GM04504 (cell line): ENCODE results near the gene TOMM7.
"Not testable (repeated sequence)": the region's sequence is repeated elsewhere in the genome, so short reads cannot be mapped to it uniquely, and the experiment has no call there.

Source experiments
- DNase-seq: peaks from one replicate; pipeline ENCODE4 v3.0.0-alpha.2; 2012; ENCODE audit warnings: low read depth

TOMM7 gene

DNA sequence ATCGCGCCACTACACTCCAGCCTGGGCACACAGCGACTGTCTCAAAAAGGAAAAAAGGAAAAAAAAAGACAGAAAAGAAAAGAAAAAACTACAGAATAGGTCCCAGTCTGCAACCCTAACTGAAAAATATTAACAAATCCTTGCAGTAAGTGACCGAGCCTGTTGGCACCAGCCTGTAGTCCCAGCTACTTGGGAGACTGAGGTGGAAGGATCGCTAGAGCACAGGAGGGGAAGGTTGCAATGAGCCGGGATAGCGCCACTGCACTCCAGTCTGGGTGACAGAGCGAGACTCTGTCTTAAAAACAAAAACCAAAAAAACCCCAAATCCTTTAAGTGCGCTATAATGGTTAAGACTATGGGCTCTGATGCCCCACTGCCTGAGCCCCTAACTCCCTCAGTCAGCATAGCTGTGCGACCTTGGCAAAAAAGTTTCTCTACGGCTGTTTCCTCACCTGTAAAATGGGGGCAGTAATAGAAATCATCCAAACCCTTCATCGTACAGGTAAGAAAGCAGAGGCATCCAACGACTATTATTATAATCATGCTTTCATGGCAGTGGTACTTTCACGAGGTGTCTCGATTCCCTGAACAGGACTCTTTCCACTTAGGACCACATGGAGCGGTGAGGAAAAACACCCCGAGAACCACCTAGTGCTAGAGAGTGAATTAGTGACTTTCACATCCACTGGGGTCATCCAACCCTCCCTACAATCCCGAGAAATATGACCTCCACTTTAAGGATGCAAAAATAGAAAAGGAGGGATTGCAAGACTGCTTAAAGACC, 755 bp downstream of the TOMM7 start:
- no peak for DNase-seq

DNA sequence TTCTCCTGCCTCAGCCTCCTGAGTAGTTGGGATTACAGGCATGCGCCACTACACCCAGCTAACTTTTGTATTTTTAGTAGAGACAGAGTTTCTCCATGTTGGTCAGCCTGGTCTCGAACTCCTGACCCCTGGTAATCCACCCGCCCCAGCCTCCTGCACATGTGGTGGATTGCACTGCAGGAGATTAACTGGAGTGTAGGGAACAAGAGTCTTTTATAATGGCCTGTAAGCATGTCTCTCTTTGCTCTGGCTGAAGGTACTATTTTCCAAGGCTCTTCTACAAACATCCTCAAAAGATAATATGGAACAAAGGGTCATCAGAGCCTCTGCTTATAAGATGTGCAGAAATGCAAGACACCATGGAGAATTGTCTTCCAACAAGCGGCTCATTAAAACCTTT, 3.2 kb downstream of the TOMM7 start:
- no peak for DNase-seq

DNA sequence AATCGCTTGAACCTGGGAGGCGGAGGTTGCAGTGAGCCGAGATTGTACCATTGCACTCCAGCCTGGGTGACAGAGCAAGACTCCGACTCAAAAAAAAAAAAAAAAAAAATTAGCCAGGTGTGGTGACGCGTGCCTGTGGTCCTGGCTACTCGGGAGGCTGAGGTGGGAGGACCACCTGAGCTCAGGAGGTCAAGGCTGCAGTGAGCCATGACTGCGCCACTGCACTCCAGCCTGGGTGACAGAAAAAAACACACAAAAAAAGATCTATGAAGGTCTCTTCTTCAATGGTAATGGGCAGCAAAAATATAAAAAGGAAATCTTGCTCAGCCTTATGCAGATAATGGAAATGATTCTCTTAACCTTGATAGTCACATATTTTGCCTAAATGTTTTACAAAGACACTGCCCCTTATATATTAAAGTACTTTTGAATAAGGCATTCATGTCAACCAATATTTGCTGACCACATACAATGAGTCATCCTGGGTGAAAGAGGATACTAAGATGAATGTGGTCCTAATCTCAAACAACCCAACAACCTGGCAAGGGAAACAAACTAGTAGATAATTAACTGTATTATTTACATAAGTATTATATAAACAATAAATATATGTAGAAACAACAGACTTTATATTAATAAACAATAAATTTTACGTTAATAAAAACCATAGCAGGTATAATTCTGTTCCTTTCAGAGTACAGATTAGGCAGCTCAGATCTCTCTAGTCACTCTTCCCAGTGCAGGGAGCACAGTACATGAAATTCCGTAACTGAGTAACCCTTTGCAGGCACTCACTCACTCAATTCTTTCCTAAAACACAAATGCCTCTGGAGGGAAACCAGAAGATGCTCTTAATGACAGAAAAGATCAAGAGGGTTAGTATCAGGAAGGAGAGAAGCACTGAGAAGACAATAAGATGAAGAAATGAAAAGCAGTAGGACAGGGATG, 8.1 kb downstream of the TOMM7 start:
- no peak for DNase-seq

DNA sequence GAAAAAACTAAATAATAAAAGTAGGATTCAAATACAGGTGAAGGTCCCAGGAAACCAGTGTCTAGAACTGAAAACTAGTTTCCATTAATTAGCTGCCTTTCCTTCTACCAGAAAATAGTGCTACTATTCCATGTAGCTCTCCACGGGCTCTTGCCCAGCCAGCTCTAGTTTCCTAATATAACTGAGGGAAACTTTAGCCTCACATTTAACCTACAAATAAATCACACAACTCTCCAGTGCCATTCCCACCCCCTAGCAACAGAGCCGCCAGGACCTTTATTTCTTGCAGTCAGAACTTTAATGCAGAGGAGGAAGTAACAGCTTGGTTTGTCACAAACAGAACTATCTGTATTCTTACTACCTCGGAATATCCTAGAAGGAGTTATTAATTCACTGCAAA, 10.3 kb downstream of the TOMM7 start:
- no peak for DNase-seq

DNA sequence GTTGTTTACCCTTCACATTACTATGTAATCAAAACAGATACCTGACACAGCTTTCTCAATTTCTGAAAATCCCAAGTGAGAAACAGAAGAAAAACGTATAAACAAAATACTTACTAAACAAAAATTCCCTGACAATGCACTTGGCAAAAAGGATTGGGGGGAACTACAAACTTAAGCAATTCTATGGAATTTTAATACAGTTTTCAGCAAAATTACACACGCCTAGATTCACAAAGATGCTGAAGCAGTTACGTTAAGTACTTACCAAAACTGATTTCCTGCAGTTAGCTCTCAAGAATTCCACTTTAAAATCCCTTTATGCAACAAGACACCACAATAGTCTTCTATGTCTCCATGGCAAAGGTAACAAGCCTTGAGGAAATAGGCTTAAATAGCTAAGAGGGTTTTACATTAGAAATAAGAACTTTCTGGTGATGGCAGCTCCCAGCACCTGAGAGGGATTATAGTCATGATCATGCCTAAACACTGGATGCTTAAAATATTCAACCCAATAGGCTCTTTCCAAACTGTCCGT, 10.8 kb downstream of the TOMM7 start:
- no peak for DNase-seq

DNA sequence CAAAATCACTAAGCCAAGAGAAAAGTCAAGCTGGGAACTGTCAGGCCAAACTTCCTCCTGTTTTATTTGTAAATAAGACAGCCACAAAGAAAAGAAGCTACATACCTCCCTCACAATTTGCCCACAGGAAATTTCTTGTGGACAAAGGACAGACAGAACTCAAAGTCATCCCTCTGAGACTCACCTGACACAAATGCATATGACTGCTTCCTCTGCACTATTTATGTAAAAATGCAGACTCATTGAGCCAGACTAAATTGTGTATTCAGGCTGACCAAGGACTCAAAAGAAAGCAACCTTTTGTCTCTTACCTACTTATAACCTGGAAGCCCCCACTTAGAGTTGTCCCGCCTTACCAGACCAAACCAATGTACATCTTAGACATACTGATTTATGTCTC, 11.8 kb downstream of the TOMM7 start:
- no peak for DNase-seq

DNA sequence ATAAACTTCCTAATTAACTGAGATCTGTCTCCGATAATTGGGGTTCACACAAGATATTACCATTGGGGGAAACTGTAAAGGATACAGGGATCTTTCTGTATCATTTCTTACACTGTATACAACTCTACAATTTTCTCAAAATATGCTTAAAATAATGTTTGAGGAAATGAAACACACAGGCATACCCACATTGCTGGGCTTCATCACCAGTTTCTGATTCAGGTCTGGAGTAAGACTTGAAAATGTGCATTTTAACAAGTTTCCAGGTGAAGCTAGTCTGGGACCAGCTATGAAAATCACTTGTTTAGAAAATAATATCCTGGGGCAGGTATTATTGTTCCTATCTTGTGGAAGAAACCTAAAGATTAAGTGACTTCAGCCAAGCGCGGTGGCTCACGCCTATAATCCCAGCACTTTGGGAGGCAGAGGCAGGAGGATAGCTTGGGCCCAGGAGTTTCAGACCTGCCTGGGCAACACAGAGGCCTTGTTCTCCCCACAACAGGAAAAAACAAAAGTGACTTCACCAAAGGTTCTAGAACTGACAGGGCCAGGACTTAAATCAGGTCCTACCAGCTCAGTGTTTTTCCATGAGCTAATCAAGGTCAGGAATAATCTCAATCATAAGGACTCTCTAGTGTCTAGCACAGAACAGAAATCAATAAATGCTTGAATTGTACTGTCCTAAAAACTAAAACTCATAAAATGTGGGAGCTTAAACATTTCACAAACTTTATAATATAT, 12.6 kb downstream of the TOMM7 start:
- no peak for DNase-seq

DNA sequence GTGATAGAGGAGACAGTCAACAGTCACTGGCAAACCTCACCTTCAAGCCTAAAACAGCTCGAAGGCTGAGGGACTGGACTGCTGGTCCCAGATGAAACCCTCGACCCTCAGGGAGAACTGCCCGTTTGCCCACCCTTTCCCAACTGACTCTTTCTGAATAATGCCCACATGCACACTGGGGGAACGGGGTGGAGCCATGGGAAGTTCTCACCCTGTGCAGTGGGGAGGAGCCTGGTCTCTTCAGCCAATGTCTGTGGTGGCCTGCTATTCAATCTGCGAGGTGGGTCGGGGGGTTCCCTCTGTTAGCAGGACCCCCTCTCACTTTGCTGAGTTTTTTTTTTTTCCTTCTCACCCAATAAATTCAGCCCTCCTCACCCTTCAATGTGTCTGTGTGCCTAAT, 14.5 kb downstream of the TOMM7 start:
- no peak for DNase-seq

DNA sequence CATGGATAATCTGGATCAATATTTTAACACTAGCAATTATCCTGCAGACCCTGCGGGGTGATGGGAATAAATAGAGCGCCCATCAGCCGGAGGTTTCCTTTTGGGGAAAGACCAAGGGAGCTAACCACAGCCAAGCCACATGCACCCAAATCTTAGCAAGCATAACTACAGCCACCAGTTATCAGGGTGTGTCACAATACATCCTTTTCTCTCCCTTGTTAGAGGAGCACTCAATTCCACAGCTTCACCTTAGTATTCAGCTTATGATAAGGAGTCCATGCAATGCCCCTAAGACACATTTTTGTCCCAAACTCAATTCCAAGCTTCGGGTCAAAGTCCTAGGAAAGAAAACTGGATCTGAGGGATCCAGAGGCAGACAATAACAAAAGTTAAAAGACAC, 15.9 kb downstream of the TOMM7 start:
- DNase-seq: no peak

DNA sequence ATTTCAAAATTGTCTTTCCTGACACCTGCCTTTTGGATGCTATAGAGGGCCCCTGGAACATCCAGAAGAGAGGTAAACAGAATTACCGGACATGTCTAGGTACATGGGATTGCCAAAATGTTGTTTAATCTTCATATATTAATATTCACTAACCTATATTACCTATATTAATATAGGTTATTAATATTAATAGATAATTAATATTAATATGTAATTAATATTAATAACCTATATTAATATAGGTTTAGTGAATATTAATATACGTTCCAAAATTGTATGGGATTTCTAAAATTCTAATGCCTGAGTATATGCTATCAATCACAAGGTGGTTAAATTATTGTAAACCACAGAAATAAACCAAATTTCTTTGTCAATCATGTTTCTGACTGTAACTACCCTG, 17.4 kb downstream of the TOMM7 start:
- DNase-seq: no peak

DNA sequence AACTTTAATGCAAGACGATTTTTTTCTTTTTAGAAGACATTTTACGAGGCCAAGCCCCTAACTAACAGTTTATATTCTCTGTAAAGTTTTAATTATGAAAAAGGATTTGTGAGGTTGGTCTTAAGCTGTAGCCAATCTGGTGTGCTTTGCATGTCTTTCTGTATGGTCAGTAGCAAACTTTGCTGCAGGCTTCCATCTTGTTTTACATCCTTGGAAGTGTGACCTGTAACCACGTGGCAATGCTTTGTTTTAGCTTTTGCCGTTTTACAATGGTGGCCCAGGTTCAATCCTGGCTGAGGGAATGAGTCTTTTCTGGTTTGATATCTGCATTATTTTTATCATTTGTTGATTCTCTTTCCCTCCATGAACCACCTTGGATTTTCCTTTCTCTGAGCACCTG, 19.8 kb downstream of the TOMM7 start:
- not testable (repeated sequence) for DNase-seq

DNA sequence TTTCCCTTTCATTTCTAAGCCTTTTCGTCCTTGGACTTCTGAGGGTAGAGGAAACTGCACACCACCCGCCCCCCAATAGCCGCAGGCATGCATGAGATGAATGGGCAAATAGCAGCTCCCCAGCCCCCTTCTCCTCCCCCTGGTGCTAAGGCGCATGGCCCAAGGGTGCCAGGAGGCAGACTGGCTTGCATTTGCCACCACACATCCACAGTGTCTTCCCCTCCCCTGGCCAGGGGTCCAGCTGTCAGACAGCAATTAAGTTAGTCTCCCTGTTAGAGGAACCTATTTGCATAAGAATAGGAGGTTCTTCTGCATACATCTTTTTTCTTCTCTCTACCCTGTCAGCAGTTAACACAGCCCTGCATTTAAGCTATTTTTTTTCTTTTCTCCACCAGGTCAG, 20.2 kb downstream of the TOMM7 start:
- no peak for DNase-seq

DNA sequence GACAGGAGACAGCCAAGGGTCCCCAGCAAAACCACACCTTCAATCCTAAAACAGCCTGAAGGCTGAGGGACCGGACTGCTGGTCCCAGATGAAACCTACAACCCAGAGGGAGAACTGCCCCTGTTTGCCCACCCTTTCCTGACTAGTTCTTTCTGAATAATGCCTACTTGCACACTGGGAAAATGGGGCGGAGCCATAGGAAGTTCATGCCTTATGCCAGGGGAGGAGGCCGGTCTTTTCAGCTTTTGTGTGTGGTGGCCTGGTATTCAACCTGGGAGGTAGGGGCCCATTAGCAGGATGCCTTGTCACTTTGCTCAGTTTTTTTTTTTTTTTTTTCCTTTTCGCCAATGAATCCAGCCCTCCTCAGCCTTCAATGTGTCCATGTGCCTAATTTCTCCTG, 20.7 kb downstream of the TOMM7 start:
- DNase-seq: no peak

DNA sequence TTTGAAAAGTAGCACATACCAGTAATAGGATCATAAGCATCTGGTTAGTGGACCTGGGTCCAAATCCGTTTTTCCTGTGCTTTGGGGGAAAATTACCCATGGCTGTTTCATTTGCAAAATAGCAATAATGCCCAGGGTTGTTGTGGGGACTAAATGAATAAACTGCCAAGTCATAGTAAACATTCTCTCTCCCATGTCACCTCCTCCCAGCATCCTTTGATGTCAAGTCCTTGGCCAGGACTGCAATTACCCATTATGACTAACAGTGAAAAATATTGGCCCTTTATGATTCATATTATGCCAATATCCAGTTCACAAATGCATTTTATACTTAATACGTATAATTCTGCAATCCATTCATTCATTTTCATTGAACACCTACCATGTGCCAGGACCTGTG, 23.0 kb downstream of the TOMM7 start:
- DNase-seq: no peak

DNA sequence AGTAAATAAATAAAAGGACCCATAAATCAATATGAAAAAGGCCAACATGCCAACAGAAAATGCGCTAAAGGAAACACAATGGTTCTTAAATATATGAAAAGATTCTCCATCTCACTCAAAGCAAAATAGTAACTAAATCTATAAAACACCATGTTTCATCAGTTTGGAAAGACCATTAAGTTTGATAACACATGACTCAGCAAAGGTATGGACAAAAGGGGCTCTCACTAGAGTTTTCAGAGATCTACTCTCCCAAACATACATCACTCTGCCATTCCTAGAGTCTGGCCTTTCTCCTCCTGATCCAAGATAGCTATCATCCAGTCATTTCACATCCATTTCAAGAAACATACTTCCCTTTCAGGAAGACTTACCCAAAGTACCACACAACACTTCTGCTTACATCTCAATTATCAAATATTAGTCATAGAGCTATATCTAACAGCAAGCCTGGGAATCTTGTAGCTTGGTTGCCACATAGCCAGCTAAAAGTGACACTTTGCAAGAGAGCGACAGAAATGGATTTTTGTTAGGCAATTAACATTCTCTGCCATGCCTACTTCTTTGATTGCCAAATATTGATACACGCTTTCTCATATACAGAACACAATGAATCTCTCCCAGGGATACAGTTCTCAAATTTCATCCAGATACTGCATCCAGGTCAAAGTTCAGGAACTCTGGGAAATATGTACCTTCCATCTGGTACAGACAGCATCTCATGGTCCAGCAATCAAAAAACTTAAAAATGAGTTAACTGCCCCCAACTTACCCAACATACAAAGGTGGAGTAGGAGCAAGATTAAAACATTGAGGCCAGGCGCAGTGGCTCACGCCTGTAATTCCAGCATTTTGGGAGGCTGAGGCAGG, 28.8 kb downstream of the TOMM7 start:
- no peak for DNase-seq

DNA sequence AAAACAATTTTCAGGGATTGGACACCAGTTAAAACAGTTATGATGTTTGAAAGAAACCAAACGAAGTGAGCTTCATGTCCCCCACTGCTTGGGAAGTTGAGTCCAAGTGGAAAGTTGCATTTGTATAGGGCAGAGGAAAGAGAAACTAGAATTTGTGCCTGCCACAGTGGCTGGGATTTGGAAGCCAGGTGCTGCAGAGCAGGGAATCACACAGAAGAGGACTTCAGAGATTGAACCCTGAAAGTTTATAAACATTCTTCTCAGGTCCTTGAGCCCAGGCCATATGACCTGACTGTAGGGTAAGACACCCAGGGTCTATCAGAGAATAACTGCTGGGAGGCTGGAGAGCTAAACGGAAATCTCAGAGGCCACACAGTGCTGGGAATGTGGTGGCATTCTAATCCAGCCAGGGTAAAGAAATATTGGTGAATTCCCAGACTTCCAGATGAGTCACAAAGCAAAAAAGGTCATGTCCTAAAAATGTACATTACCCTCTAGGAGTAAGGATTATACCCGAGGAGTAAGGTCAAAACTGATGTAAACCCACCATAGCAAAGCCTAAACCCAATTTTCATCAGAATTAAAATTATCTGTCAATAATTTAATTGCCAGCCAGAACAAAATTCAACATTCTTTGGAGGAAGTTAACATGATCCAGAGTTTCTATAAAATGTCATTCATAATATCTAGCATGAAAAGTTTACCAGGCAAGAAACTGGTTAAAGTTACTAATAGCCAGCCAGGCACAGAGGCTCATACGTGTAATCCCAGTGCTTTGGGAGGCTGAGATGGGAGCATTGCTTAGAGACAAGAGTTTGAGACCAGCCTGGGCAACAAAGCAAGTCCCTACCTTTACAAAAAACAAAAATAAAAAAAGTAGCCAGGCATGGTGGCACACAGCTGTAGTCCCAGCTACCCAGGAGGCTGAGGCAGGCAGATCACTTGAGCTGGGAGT, 31.2 kb downstream of the TOMM7 start:
- no peak for DNase-seq

DNA sequence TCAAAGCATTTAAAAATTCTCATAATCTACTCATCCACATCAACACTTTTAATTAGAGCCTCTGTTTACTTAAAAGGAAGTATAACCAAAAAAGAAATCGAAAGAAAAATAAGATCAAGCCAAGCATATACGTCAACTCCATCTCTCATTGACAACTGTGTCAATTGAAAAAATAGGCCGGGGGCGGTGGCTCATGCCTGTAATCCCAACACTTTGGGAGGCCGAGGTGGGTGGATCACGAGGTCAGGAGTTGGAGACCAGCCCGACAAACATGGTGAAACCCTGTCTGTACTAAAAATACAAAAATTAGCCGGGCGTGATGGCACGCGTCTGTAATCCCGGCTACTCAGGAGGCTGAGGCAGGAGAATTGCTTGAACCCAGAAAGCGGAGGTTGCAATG, 32.0 kb downstream of the TOMM7 start:
- DNase-seq: not testable (repeated sequence)

DNA sequence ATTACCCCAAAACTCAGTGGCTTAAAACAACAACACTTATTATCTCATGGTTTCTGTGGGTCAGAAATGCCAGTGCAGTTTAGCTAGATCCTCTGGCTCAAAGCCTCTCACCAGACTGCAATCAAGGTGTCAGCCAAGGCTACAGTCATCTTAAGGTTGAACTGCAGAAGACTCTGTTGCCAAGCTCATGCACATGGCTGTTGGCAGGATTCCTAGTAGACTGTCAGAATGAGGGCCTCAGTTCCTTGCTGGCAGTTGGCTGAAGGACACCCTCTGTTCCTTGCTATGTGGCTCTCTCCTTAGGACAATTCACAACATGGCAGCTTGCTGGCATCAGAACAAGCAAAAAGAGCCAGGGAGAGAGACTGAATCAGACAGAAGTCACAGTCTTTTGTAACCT, 34.7 kb downstream of the TOMM7 start:
- DNase-seq: no peak

DNA sequence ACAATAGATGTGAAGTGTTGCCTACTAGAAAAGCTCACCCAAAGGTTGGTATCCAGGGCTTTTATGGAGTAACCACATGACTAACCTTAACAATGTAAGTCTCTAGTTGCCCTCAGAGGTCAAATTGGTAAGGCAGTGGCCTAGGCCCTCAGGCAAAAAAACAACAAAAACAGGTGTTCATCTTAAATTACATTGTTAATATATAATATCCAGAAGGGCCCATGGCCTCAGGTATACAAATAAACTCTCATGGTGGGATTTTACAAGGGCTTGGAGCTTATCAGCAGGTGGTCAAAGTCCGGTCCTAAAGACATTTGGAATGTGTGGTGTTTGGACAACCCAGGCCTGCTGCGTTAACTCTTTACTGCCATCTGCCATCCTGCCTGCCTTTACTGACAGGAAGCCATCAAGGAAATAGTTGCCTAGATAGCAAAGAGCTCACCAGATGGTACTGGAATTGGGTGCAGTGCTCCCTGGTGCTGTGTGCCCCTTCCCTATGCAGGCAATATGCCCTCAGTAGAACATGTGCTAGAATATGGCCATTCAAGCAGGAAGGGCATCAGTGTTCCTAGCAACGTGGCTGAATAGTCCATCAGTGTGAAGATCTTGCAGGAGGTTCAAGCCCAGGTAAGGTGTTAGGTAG, 36.2 kb downstream of the TOMM7 start:
- DNase-seq: no peak

DNA sequence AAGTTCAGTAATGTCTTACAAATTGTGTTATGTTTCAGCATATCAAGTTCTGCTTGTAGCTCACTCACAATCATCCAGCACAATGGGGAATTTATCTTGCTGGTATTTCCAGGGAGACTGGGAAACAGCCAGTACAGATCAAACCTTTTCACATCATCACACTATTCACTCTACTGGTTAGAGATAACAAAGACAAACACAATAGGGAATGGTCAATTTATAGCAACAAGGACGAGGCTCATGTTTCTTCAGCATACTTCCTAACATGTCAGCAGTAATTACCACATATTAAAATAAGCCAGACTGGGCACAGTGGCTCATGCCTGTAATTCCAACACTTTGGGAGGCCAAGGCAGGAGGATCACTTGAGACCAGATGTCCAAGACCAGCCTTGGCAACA, 38.3 kb downstream of the TOMM7 start:
- no peak for DNase-seq
